ENCODE results near the gene MRPL44. TPM values are rescaled to one million over a fixed set of nuclear protein-coding genes. Genes with fewer than 3 reads are reported as not detected.

The MRPL44 gene
- polyA plus RNA-seq, 1 experiment: 12.8 TPM

GRCh38 chr2:224016963-224017362 lies 59.7 kb downstream of the MRPL44 start:
- H3K27me3 ChIP-seq (ENCODE audit: control insufficient read depth, insufficient read depth, low read length): no peaks in the 10 kb centered on the region
- ChIA-PET POLR2A (no interaction called here), CTCF (interaction anchor here (1.4 kb wide), 1 partner anchor 268 kb away, joined by 4 read pairs; no protein-coding TSS in a partner anchor)
- no peak for DNase-seq (ENCODE audit: low read depth)
- no peak overlapping the region for H3K4me3 ChIP-seq (ENCODE audit: low read depth, low read length)
- H3K36me3 ChIP-seq (ENCODE audit: control insufficient read depth, insufficient read depth, low read length): peaks cover 10% of the 10 kb centered on the region
- TF ChIP-seq CTCF (IDR thresholded peaks at IDR 0.05; ENCODE audit: insufficient read depth, low read depth, low read length): no peak

Other genes starting within 250 kb of the MRPL44 start
- 1.9 and 2.1 TPM in 2 replicates for gene AP1S3, start 119.9 kb upstream of the MRPL44 start, polyA plus RNA-seq (2011; rRNA removed)
- 67.4 and 90.6 TPM in 2 replicates for gene WDFY1, start 12.1 kb upstream of the MRPL44 start, polyA plus RNA-seq (2011; rRNA removed)
- gene SERPINE2, start 81.8 kb downstream of the MRPL44 start, polyA plus RNA-seq (2011; rRNA removed): 387 and 750 TPM in 2 replicates

All from BJ (cell line).